ENCODE data around the gene MCL1. TPM values are rescaled to one million over a fixed set of nuclear protein-coding genes. Genes with fewer than 3 reads are reported as not detected.
"Not testable (repeated sequence)": the region's sequence is repeated elsewhere in the genome, so short reads cannot be mapped to it uniquely, and the experiment has no call there.

Gene MCL1
- total RNA-seq, 2 experiments from 2014 or later = 185 to 265 TPM

- ATAC-seq (no peak), DNase-seq (no peak)
- POLR2A ChIA-PET = interaction anchor here (0.7 to 1.5 kb wide), 3 partner anchors 24 to 266 kb away, joined by 3 to 13 read pairs (median 5); partner anchors contain the start of genes ENSA and MCL1
- Mint-ChIP-seq H3K36me3 (ENCODE audit: low read depth) (peaks cover 6% of the 10 kb centered on the region), H3K4me1 (peaks cover 21% of the 10 kb centered on the region), H3K9me3 (ENCODE audit: low read depth) (no peaks in the 10 kb centered on the region), H3K27me3 (no peaks in the 10 kb centered on the region), H3K27ac (peak overlapping the region; percentile 74), H3K4me3 (no peak overlapping the region)
- intact Hi-C loops (cut with DNase I, micrococcal nuclease) = loop anchor here in 1 of 2 experiments (1.0 kb wide), 1 partner anchor 10 kb away; no protein-coding TSS in a partner anchor
- CTCF ChIA-PET = interaction anchor here (0.6 to 2.0 kb wide), 7 partner anchors 10 to 45 kb away, joined by 3 to 8 read pairs (median 3); no protein-coding TSS in a partner anchor
These were observed 24.3 kb upstream of the MCL1 start for GRCh38 chr1:150603711-150604110.

DNA sequence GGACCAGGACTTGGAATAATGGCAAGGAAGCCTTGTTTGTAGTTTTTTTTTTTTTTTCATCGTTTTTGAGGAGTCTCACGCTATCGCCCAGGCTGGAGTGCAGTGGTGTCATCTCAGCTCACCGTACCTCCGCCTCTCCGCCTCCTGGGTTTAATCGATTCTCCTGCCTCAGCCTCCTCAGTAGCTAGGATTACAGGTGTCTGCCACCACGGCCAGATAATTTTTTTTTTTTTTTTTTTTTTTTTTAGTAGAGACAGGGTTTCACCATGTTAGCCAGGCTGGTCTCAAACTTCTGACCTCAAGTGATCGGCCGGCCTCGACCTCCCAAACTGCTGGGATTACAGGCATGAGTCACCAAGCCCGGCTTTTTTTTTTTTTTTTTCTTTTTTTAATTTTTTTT lies 23.0 kb upstream of the MCL1 start:
- CTCF ChIA-PET = interaction anchor here (1.0 to 1.6 kb wide), 2 partner anchors 9 to 17 kb away, joined by 3 to 4 read pairs; no protein-coding TSS in a partner anchor
- ATAC-seq; POLR2A ChIA-PET; DNase-seq; H3K27ac Mint-ChIP-seq; H3K36me3 Mint-ChIP-seq (ENCODE audit: low read depth); H3K4me3 Mint-ChIP-seq; intact Hi-C loops (cut with DNase I, micrococcal nuclease); H3K27me3 Mint-ChIP-seq; H3K9me3 Mint-ChIP-seq (ENCODE audit: low read depth): not testable (repeated sequence)
- H3K4me1 Mint-ChIP-seq = peaks cover 21% of the 10 kb centered on the region

- ChIA-PET CTCF (interaction anchor here (1.0 to 1.5 kb wide), 2 partner anchors 8 to 42 kb away, joined by 4 to 7 read pairs; no protein-coding TSS in a partner anchor), POLR2A (no interaction called here)
- ATAC-seq = no peak
- Mint-ChIP-seq H3K36me3 (ENCODE audit: low read depth) (peaks cover 7% of the 10 kb centered on the region), H3K27ac (no peak overlapping the region), H3K9me3 (ENCODE audit: low read depth) (no peaks in the 10 kb centered on the region), H3K4me3 (no peak overlapping the region), H3K4me1 (peaks cover 20% of the 10 kb centered on the region), H3K27me3 (no peaks in the 10 kb centered on the region)
- intact Hi-C loops (cut with DNase I, micrococcal nuclease) = no loop called here
- no peak for DNase-seq
These were observed 22.1 kb upstream of the MCL1 start for GRCh38 chr1:150601540-150601939.

GRCh38 chr1:150598346-150598745 lies 18.9 kb upstream of the MCL1 start:
- H3K36me3 Mint-ChIP-seq (ENCODE audit: low read depth); H3K9me3 Mint-ChIP-seq (ENCODE audit: low read depth); H3K4me1 Mint-ChIP-seq; H3K4me3 Mint-ChIP-seq; ATAC-seq; H3K27me3 Mint-ChIP-seq; POLR2A ChIA-PET; DNase-seq; H3K27ac Mint-ChIP-seq; intact Hi-C loops (cut with DNase I, micrococcal nuclease): not testable (repeated sequence)
- CTCF ChIA-PET = interaction anchor here (0.6 to 1.4 kb wide), 3 partner anchors 38 to 273 kb away, joined by 3 to 5 read pairs (median 3); no protein-coding TSS in a partner anchor

- peaks cover 5% of the 10 kb centered on the region for H3K4me1 Mint-ChIP-seq
- no peak for ATAC-seq
- H3K4me3 Mint-ChIP-seq = no peak overlapping the region
- no peak for DNase-seq
- CTCF ChIA-PET = interaction anchor here (1.4 kb wide), 1 partner anchor 36 kb away, joined by 5 read pairs; no protein-coding TSS in a partner anchor
- peaks cover 5% of the 10 kb centered on the region for H3K36me3 Mint-ChIP-seq (ENCODE audit: low read depth)
- no peaks in the 10 kb centered on the region for H3K27me3 Mint-ChIP-seq
- intact Hi-C loops (cut with DNase I, micrococcal nuclease) = no loop called here
- POLR2A ChIA-PET = interaction anchor here (0.7 kb wide), 1 partner anchor 144 kb away, joined by 3 read pairs; no protein-coding TSS in a partner anchor
- no peaks in the 10 kb centered on the region for H3K9me3 Mint-ChIP-seq (ENCODE audit: low read depth)
- no peak overlapping the region for H3K27ac Mint-ChIP-seq
These were observed 17.6 kb upstream of the MCL1 start for GRCh38 chr1:150596976-150597375.

- Mint-ChIP-seq H3K4me1 (peaks cover 5% of the 10 kb centered on the region), H3K27ac (no peak overlapping the region), H3K27me3 (no peaks in the 10 kb centered on the region), H3K4me3 (no peak overlapping the region), H3K9me3 (ENCODE audit: low read depth) (no peaks in the 10 kb centered on the region), H3K36me3 (ENCODE audit: low read depth) (peaks cover 5% of the 10 kb centered on the region)
- DNase-seq (no peak), ATAC-seq (no peak)
- intact Hi-C loops (cut with DNase I, micrococcal nuclease) = no loop called here
- ChIA-PET CTCF (no interaction called here), POLR2A (interaction anchor here (0.7 kb wide), 1 partner anchor 145 kb away, joined by 3 read pairs; no protein-coding TSS in a partner anchor)
These were observed 16.9 kb upstream of the MCL1 start for GRCh38 chr1:150596095-150596892.

- ATAC-seq (no peak), DNase-seq (no peak)
- H3K4me3 Mint-ChIP-seq = no peak overlapping the region
- CTCF ChIA-PET = interaction anchor here (0.6 to 26.4 kb wide), 3 partner anchors 18 to 211 kb away, joined by 3 to 461 read pairs (median 239); partner anchors contain the start of gene ENSA
- no peaks in the 10 kb centered on the region for H3K27me3 Mint-ChIP-seq
- H3K9me3 Mint-ChIP-seq (ENCODE audit: low read depth) = no peaks in the 10 kb centered on the region
- peaks cover 15% of the 10 kb centered on the region for H3K4me1 Mint-ChIP-seq
- intact Hi-C loops (cut with DNase I, micrococcal nuclease) = no loop called here
- H3K36me3 Mint-ChIP-seq (ENCODE audit: low read depth) = peaks cover 31% of the 10 kb centered on the region
- H3K27ac Mint-ChIP-seq = no peak overlapping the region
- POLR2A ChIA-PET = no interaction called here
These were observed 3.0 kb upstream of the MCL1 start for GRCh38 chr1:150582371-150582770.

DNA sequence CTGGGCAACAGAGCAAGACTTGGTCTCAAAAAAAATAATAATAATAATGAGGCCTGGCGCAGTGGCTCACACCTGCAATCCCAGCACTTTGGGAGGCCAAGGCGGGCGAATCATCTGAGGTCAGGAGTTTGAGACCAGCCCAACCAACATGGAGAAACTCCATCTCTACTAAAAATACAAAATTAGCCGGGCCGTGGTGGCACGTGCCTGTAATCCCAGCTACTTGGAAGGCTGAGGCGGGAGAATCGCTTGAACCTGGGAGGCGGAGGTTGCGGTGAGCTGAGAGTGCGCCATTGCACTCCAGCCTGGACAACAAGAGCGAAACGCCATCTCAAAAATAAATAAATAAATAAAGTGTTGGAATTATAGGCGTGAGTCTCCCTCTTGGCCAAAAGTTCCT lies 2.6 kb upstream of the MCL1 start:
- DNase-seq; ATAC-seq; intact Hi-C loops (cut with DNase I, micrococcal nuclease); H3K9me3 Mint-ChIP-seq (ENCODE audit: low read depth); H3K27me3 Mint-ChIP-seq; H3K27ac Mint-ChIP-seq; H3K4me3 Mint-ChIP-seq: not testable (repeated sequence)
- ChIA-PET CTCF (interaction anchor here (0.6 to 26.4 kb wide), 3 partner anchors 18 to 211 kb away, joined by 3 to 461 read pairs (median 239); partner anchors contain the start of gene ENSA), POLR2A (interaction anchor here (1.0 kb wide), 1 partner anchor 48 kb away, joined by 3 read pairs; the partner anchor contains the start of gene ENSA)
- Mint-ChIP-seq H3K36me3 (ENCODE audit: low read depth) (peaks cover 35% of the 10 kb centered on the region), H3K4me1 (peaks cover 15% of the 10 kb centered on the region)

DNA sequence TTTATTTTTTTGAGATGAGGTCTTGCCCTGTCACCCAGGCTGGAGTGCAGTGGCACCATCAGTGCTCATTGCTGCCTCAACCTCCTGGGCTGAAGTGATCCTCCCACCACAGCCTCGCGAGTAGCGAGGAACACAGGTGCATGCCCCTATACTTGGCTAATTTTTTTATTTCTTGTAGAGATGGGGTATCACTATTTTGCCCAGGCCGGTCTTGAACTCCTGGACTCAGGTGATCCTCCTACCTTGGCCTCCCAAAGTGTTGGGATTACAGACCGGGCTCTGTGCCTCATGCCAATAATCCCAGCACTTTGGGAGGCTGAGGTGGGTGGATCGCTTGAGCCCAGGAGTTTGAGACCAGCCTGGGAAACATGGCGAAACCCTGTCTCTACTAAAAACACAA lies 2.0 kb upstream of the MCL1 start:
- H3K9me3 Mint-ChIP-seq (ENCODE audit: low read depth); ATAC-seq; H3K27ac Mint-ChIP-seq; H3K27me3 Mint-ChIP-seq; DNase-seq; H3K4me3 Mint-ChIP-seq; intact Hi-C loops (cut with DNase I, micrococcal nuclease): not testable (repeated sequence)
- ChIA-PET CTCF (interaction anchor here (0.6 to 26.4 kb wide), 3 partner anchors 18 to 210 kb away, joined by 3 to 461 read pairs (median 239); partner anchors contain the start of gene ENSA), POLR2A (interaction anchor here (1.0 to 11.8 kb wide), 2 partner anchors 19 to 48 kb away, joined by 3 to 333 read pairs; partner anchors contain the start of gene ENSA)
- H3K36me3 Mint-ChIP-seq (ENCODE audit: low read depth) = peaks cover 40% of the 10 kb centered on the region
- H3K4me1 Mint-ChIP-seq = peaks cover 15% of the 10 kb centered on the region

- H3K36me3 Mint-ChIP-seq (ENCODE audit: low read depth) = peaks cover 44% of the 10 kb centered on the region
- POLR2A ChIA-PET = interaction anchor here (1.0 to 11.8 kb wide), 4 partner anchors 13 to 49 kb away, joined by 3 to 333 read pairs (median 28); partner anchors contain the start of gene ENSA
- CTCF ChIA-PET = interaction anchor here (13.5 to 26.4 kb wide), 2 partner anchors 17 to 40 kb away, joined by 239 to 461 read pairs; partner anchors contain the start of gene ENSA
- DNase-seq; ATAC-seq; H3K27me3 Mint-ChIP-seq; H3K9me3 Mint-ChIP-seq (ENCODE audit: low read depth); intact Hi-C loops (cut with DNase I, micrococcal nuclease): not testable (repeated sequence)
- H3K4me1 Mint-ChIP-seq = peaks cover 15% of the 10 kb centered on the region
- H3K4me3 Mint-ChIP-seq = peak overlapping the region; percentile 95
- peak overlapping the region; percentile 88 for H3K27ac Mint-ChIP-seq
These were observed 1.6 kb upstream of the MCL1 start for GRCh38 chr1:150580966-150581365.
